ENCODE measurements around the gene MSI2. TPM values are rescaled to one million over a fixed set of nuclear protein-coding genes. Genes with fewer than 3 reads are reported as not detected.
A peak's percentile ranks its signal among the peaks of the same experiment; 100 is the strongest.

Gene MSI2
- total RNA-seq, 1 donor, result 12.6 TPM

DNA sequence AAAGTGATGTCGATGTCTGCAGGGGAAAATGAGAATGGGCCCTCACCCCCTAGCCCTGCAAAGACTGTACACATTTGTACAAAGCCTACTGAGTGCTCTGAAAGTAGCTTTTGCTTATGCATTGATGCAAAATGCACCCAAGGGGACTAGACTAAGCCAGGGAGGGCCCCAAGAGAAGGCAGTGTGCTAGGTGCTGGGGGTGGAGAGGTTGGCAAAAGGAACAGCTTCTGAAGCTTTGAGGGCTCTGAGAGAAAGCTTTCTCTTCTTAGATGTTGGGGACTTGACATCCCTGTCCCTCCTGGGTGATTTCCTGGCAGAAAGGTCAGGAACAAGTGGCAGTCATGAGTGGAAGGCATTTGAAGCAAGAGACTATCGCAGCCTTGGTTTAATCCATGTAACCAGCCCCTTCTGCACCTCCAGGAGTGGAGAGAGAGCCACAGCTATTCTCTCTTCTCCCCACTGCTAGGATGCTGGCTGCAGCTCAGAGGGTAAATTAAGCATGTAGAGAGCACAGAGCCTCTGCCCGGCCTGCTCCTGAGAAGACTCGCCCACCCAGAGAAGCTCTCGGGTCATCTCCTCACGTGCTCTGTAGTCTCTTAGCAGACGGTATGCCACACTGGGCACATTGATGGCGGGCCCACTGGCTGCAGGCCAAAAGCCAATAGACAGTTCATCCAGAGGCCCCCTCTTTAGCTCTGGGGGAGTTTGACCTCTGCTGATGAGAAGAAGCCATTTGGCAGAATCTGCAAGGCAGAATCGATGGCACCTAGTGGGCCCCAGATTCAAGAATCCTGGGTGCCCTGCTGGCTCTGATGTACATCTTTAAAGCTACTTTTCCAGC is 221.4 kb downstream of the MSI2 start:
- H3K4me3 ChIP-seq (ENCODE audit: low read depth, low read length), result no peak overlapping the region
- TF ChIP-seq, protein P1, sequence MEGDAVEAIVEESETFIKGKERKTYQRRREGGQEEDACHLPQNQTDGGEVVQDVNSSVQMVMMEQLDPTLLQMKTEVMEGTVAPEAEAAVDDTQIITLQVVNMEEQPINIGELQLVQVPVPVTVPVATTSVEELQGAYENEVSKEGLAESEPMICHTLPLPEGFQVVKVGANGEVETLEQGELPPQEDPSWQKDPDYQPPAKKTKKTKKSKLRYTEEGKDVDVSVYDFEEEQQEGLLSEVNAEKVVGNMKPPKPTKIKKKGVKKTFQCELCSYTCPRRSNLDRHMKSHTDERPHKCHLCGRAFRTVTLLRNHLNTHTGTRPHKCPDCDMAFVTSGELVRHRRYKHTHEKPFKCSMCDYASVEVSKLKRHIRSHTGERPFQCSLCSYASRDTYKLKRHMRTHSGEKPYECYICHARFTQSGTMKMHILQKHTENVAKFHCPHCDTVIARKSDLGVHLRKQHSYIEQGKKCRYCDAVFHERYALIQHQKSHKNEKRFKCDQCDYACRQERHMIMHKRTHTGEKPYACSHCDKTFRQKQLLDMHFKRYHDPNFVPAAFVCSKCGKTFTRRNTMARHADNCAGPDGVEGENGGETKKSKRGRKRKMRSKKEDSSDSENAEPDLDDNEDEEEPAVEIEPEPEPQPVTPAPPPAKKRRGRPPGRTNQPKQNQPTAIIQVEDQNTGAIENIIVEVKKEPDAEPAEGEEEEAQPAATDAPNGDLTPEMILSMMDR (IDR thresholded peaks at IDR 0.05; ENCODE audit: insufficient read depth, low read length), result no peak
- no peak for DNase-seq (ENCODE audit: low read depth)

DNA sequence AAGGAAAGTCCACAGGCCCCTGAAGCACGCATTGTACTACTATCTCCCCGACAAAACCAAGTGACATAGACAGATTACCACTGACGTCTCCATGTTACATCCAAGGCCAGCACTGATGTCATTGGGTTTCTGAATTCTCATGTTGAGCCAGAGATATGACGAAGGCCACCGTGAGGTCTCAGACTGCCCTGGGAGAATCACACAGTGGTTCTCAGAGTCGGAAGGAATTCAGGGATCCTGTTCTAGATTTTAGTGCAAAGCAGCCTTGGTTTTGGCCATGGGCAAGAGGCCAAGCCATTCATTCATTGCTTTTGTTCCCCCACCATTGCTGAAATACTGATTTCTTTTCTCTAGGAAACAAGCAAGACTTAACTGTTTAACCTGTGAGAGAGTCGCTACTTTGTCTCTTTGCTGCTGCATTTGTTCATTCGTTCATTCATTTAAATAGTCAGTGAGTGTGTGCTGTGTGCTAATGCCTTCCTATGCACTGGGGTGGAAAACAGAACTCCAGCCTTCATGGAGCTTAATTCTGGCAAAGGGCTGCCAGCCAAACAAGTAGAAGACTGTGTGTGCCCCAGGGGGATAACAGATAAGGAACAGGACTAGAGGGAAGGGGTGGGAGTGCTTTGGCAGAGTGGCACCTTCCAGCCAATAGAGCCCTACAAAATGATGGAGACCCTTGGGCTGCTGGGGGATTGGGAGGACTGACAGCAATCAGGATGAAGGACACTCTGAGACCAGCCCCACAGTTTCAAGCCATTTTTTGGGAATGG is 222.3 kb downstream of the MSI2 start:
- peak; percentile 92 for DNase-seq (ENCODE audit: low read depth)
- TF ChIP-seq, protein P1 (IDR thresholded peaks at IDR 0.05; ENCODE audit: insufficient read depth, low read length), result no peak
- no peak overlapping the region for H3K4me3 ChIP-seq (ENCODE audit: low read depth, low read length)

DNA sequence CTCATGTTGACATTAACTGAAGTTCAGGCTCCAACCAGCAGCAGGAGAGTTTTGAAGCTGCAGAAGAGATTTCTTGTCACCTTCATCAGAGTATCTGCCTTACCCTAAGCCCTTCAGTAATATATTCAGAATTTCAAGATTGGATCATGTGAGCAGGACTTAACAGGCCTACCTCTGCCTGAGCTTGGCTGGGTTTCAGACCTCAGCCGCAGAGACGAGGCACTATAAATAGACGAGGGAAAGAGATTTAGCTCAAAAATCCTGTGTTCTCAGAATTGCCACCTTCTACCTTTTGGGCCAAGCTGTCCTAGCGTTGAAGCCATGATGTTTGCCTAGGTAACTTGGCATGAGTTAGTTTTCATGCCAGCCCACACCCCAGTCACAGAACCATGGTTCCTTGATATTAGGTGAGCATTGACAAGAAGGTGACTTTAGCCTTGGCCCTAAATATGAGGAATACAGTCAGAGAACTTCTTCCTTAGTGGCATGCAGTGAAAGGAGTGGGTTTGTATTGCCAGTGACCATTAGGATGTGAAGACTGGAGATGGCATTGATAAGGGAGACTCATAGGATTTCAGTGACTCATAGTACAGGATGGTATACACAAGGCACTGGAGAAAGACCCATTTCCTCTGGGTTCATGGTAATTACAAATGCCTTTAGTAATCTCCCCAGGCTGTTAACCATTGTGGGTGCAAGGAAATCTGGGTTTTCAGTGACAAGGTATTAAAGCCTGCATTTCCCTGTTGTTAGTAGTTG is 224.3 kb downstream of the MSI2 start:
- TF ChIP-seq, protein P1 (IDR thresholded peaks at IDR 0.05; ENCODE audit: insufficient read depth, low read length), result no peak
- peak; percentile 43 for DNase-seq (ENCODE audit: low read depth)
- H3K4me3 ChIP-seq (ENCODE audit: low read depth, low read length), result no peak overlapping the region

DNA sequence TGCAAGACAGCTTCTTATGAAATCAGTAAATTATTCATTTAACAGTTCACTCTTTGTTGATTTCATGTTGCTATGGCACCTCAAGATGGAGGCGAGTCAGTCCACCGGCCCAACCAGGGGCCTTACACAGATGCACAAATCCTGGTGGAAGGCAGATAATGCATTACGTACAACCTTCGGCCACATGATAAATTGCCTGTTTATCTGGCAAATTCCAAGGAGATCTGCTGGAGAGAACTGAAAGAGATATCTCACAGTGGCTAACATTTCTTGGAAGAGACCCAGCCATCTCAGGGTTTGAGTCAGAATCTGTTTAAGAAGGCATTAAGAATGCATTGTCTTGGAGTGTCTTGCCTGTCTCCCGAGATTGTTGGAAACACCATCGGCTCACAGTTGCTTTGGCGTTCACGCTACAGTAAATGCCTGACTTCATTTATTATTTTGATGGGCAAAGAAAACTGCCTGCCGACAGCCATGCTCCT is 225.6 kb downstream of the MSI2 start:
- no peak overlapping the region for H3K4me3 ChIP-seq (ENCODE audit: low read depth, low read length)
- peak; percentile 100 for DNase-seq (ENCODE audit: low read depth)
- TF ChIP-seq, protein P1 (IDR thresholded peaks at IDR 0.05; ENCODE audit: insufficient read depth, low read length), result no peak

DNA sequence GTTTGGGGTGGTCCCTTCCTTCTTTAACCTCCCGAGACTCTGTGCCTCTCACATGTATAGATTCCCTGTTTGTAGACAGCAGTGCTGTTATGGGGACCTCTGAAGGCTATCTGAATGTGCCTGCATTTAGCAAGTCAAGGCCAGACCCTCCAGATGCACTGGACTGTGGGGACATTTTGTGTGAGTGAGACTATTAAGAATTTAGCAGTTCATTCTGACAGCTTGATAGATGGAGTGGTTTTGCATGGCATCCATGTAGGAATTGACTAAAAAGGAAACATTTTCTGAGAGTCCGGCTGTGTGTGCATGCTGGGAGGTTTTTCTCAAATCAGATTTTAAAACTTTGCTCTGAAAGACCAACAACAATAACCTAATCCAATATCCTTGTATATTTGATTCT is 226.3 kb downstream of the MSI2 start:
- TF ChIP-seq, protein P1 (IDR thresholded peaks at IDR 0.05; ENCODE audit: insufficient read depth, low read length), result no peak
- H3K4me3 ChIP-seq (ENCODE audit: low read depth, low read length), result no peak overlapping the region
- DNase-seq (ENCODE audit: low read depth), result peak; percentile 46

DNA sequence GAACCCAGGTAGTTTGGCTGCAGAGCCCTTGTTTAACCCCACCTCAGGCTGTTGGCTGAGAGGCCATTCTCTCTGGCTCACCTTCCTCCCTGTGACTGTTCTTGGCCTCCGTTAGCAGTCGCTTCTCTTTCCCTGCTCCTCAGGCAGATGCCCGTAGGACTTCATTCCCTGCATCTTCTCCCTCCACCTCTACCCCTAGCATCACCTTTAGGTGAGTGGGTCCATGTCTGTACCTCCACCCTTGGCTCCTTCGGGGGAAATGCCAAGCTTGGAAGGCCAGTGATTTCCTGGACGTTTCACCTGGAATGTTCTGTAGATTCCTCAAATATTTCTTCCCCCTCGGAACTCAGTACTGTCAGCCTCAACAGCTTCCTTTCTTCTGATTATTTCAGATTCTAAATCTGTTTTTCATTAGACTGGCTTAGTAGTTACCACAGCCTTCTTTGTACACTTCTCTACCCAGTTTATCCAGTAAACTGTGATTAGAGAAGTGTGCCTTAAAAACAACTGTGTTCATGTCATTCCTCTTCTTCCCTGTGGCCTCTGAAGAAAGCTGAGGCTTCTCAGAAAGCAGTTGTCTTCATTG is 227.9 kb downstream of the MSI2 start:
- peak; percentile 71 for DNase-seq (ENCODE audit: low read depth)
- TF ChIP-seq, protein P1 (IDR thresholded peaks at IDR 0.05; ENCODE audit: insufficient read depth, low read length), result no peak

More for the DNA sequence above, 227.9 kb downstream of the MSI2 start:
- no peak overlapping the region for H3K4me3 ChIP-seq (ENCODE audit: low read depth, low read length)

Measured in fibroblast of the aortic adventitia (primary cell).